Parathyroid adenoma (tissue), 2 donors: ENCODE data around the gene VPS72.

Experiments used
- H2AFZ ChIP-seq: fragments of 300-600 bp; sonication (generic); one replicate; pipeline ENCODE4 v1.7.0; 2017; ENCODE audit warnings: antibody characterized with exemption, mild to moderate bottlenecking
- H3K27ac ChIP-seq: fragments of 300-600 bp; sonication (generic); one replicate; pipeline ENCODE4 v1.7.0; 2017
- H3K27me3 ChIP-seq: fragments of 300-600 bp; sonication (generic); one replicate; pipeline ENCODE4 v1.7.0; 2017; ENCODE audit warnings: low read length; ENCODE audit not compliant: control insufficient read depth, insufficient read depth
- H3K36me3 ChIP-seq: fragments of 300-600 bp; sonication (generic); one replicate; pipeline ENCODE4 v1.7.0; 2017; ENCODE audit warnings: low read length; ENCODE audit not compliant: control insufficient read depth, insufficient read depth
- H3K4me1 ChIP-seq: fragments of 300-600 bp; sonication (generic); one replicate; pipeline ENCODE4 v1.7.0; 2017; ENCODE audit warnings: control low read depth
- H3K4me2 ChIP-seq: fragments of 300-600 bp; sonication (generic); one replicate; pipeline ENCODE4 v1.7.0; 2017; ENCODE audit warnings: low read length
- H3K4me3 ChIP-seq: fragments of 300-600 bp; sonication (generic); one replicate; pipeline ENCODE4 v1.7.0; 2017; ENCODE audit warnings: low read depth, low read length
- H3K79me2 ChIP-seq: fragments of 300-600 bp; sonication (generic); one replicate; pipeline ENCODE4 v1.7.0; 2017; ENCODE audit warnings: control low read depth
- H3K9ac ChIP-seq: fragments of 300-600 bp; sonication (generic); one replicate; pipeline ENCODE4 v1.7.0; 2017; ENCODE audit warnings: mild to moderate bottlenecking
- H3K9me3 ChIP-seq: fragments of 300-600 bp; sonication (generic); one replicate; pipeline ENCODE4 v1.7.0; 2017; ENCODE audit warnings: low read length; ENCODE audit not compliant: control insufficient read depth
- CTCF ChIP-seq: fragments of 300-600 bp; sonication (generic); IDR thresholded peaks from one replicate; pipeline ENCODE4 v1.7.0; 2017; ENCODE audit warnings: antibody characterized with exemption, mild to moderate bottlenecking
- donor health status: primary hyperparathyroidism.

Gene VPS72

GRCh38 chr1:151146072-151146411 is 44.0 kb downstream of the VPS72 start:
- Histone ChIP-seq H3K4me3 (peak overlapping the region; percentile 61), H3K27me3 (no peaks in the 10 kb centered on the region), H3K79me2 (no peaks in the 10 kb centered on the region), H3K9ac (no peak overlapping the region), H3K27ac (no peak overlapping the region), H3K9me3 (no peaks in the 10 kb centered on the region), H2AFZ (peak overlapping the region; percentile 94), H3K36me3 (no peaks in the 10 kb centered on the region), H3K4me1 (no peaks in the 10 kb centered on the region), H3K4me2 (peak overlapping the region; percentile 78)
- TF ChIP-seq CTCF = no peak

- H3K4me2 ChIP-seq = peak overlapping the region; percentile 78
- H3K4me3 ChIP-seq = peak overlapping the region; percentile 61
- TF ChIP-seq CTCF = no peak
- no peaks in the 10 kb centered on the region for H3K27me3 ChIP-seq
- no peaks in the 10 kb centered on the region for H3K4me1 ChIP-seq
- H2AFZ ChIP-seq = peak overlapping the region; percentile 94
- no peaks in the 10 kb centered on the region for H3K9me3 ChIP-seq
- no peaks in the 10 kb centered on the region for H3K36me3 ChIP-seq
- H3K79me2 ChIP-seq = no peaks in the 10 kb centered on the region
- H3K27ac ChIP-seq = no peak overlapping the region
- H3K9ac ChIP-seq = no peak overlapping the region
Measured at GRCh38 chr1:151145304-151146071, 44.5 kb downstream of the VPS72 start.

GRCh38 chr1:151144474-151145303 is 45.3 kb downstream of the VPS72 start:
- Histone ChIP-seq H3K27me3 (no peaks in the 10 kb centered on the region), H3K4me3 (peak overlapping the region; percentile 61), H3K27ac (no peak overlapping the region), H3K4me1 (no peaks in the 10 kb centered on the region), H3K9me3 (no peaks in the 10 kb centered on the region), H3K79me2 (no peaks in the 10 kb centered on the region), H3K9ac (no peak overlapping the region), H3K36me3 (no peaks in the 10 kb centered on the region), H2AFZ (no peak overlapping the region), H3K4me2 (no peak overlapping the region)
- no peak for TF ChIP-seq CTCF

- H3K79me2 ChIP-seq = no peaks in the 10 kb centered on the region
- no peak overlapping the region for H3K4me2 ChIP-seq
- no peaks in the 10 kb centered on the region for H3K27me3 ChIP-seq
- H3K4me3 ChIP-seq = no peak overlapping the region
- no peaks in the 10 kb centered on the region for H3K36me3 ChIP-seq
- H3K27ac ChIP-seq = no peak overlapping the region
- H3K9me3 ChIP-seq = no peaks in the 10 kb centered on the region
- H3K4me1 ChIP-seq = no peaks in the 10 kb centered on the region
- no peak for TF ChIP-seq CTCF
- no peak overlapping the region for H3K9ac ChIP-seq
- no peak overlapping the region for H2AFZ ChIP-seq
Measured at GRCh38 chr1:151143986-151144385, 46.0 kb downstream of the VPS72 start.
